Tibial nerve (tissue), 4 donors: ENCODE data around the gene ITPRID2. TPM values are rescaled to one million over a fixed set of nuclear protein-coding genes. Genes with fewer than 3 reads are reported as not detected.

Source experiments
- DNase-seq, 2 donors: peaks; one replicate each; pipeline ENCODE4 v3.0.0-alpha.2; 2019; ENCODE audit warnings: low spot score in 2 of 2
- H3K27ac ChIP-seq, 4 donors: fragments of 200-600 bp; sonication (generic) in 3 of 4; one replicate each; pipeline ENCODE4 v1.5.1; 2017 to 2019; ENCODE audit warnings: mild to moderate bottlenecking in 1 of 4
- H3K27me3 ChIP-seq, 2 donors: fragments of 200-600 bp; sonication (generic) in 1 of 2; one replicate each; pipeline versions ENCODE4 v1.5.1 to v1.6.0; 2017 to 2019
- H3K36me3 ChIP-seq, 3 donors: fragments of 200-600 bp; sonication (generic); one replicate each; pipeline ENCODE4 v1.5.1; 2018 to 2019
- H3K4me1 ChIP-seq, 4 donors: fragments of 200-600 bp; sonication (generic) in 3 of 4; one replicate each; pipeline ENCODE4 v1.5.1; 2017 to 2019
- H3K4me3 ChIP-seq, 4 donors: fragments of 200-600 bp; sonication (generic) in 3 of 4; one replicate each; pipeline ENCODE4 v1.5.1; 2017 to 2019; ENCODE audit warnings: mild to moderate bottlenecking in 1 of 4, moderate library complexity in 1 of 4
- H3K9me3 ChIP-seq, 4 donors: fragments of 200-600 bp; sonication (generic) in 3 of 4; one replicate each; pipeline ENCODE4 v1.5.1; 2017 to 2019
- EP300 ChIP-seq, 2 donors: sonication (generic); formaldehyde crosslinking; IDR thresholded peaks; one replicate each; pipeline ENCODE4 v1.6.1; 2017; ENCODE audit warnings: antibody characterized with exemption in 2 of 2, mild to moderate bottlenecking in 1 of 2
- POLR2A ChIP-seq, 2 donors: fragments of 450-650 bp; IDR thresholded peaks; one replicate each; pipeline ENCODE4 v1.6.1; 2017; ENCODE audit warnings: antibody characterized with exemption in 2 of 2, mild to moderate bottlenecking in 2 of 2, moderate library complexity in 2 of 2
- WGBS, 2 donors: methylation state at CpG; one replicate each; pipeline ENCODE4 v1.1.5; 2018; 5-methylcytosine and 5-hydroxymethylcytosine counted together
- total RNA-seq, 4 donors: library from RNA; depleted of rRNA; stranded (reverse); fragments of >200 nt; gene quantifications; one replicate each; pipeline ENCODE4 v1.1.0, GENCODE V29; 2016
- TF ChIP-seq, protein P1 (sequence below), 5 experiments: fragments of 200-600 bp in 3 of 5; fragments of 450-650 bp in 2 of 5; sonication (generic) in 3 of 5; IDR thresholded peaks; one replicate each; pipeline ENCODE4 v1.5.1; 2016 to 2019; ENCODE audit warnings: antibody characterized with exemption in 5 of 5, mild to moderate bottlenecking in 3 of 5, moderate library complexity in 2 of 5

The ITPRID2 gene
- total RNA-seq, 4 donors from 2014 or later = 203 to 300 (median 245) TPM

DNA sequence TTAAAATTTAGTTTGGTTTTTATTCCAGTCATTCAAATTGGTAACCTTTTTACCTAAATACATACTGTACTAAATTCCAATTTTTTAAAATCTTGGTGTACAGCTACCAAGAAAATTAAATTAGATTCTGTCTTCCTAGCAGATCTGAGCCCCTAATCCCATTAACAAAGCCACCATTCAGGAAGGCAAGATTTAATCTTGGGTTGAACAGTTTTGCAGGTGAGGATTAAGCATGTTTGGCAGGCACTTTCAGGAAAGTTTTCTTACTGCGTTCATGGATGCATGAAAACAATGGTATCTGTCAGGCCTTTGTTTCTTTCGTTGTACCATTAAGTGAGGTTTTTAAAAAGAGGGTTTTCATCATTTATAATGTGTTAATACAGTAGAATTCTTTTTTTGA lies 32.8 kb downstream of the ITPRID2 start:
- H3K4me3 ChIP-seq = no peak overlapping the region
- no peak for TF ChIP-seq EP300 (IDR thresholded peaks at IDR 0.05)
- no peak for TF ChIP-seq POLR2A (IDR thresholded peaks at IDR 0.05)
- TF ChIP-seq, protein P1, sequence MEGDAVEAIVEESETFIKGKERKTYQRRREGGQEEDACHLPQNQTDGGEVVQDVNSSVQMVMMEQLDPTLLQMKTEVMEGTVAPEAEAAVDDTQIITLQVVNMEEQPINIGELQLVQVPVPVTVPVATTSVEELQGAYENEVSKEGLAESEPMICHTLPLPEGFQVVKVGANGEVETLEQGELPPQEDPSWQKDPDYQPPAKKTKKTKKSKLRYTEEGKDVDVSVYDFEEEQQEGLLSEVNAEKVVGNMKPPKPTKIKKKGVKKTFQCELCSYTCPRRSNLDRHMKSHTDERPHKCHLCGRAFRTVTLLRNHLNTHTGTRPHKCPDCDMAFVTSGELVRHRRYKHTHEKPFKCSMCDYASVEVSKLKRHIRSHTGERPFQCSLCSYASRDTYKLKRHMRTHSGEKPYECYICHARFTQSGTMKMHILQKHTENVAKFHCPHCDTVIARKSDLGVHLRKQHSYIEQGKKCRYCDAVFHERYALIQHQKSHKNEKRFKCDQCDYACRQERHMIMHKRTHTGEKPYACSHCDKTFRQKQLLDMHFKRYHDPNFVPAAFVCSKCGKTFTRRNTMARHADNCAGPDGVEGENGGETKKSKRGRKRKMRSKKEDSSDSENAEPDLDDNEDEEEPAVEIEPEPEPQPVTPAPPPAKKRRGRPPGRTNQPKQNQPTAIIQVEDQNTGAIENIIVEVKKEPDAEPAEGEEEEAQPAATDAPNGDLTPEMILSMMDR (IDR thresholded peaks at IDR 0.05) = no peak
- H3K9me3 ChIP-seq = no peaks in the 10 kb centered on the region
- no peak for DNase-seq
- peak overlapping the region in 1 of 4 donors; percentile 61 for H3K27ac ChIP-seq
- H3K4me1 ChIP-seq = peaks cover 0 to 40% (median 0%) of the 10 kb centered on the region in 4 donors
- H3K36me3 ChIP-seq = peaks cover 0 to 60% (median 0%) of the 10 kb centered on the region in 3 donors
- H3K27me3 ChIP-seq = no peaks in the 10 kb centered on the region
- WGBS, 2 donors = 47 to 52% methylated on average over 2 of the region's 2 CpGs

DNA sequence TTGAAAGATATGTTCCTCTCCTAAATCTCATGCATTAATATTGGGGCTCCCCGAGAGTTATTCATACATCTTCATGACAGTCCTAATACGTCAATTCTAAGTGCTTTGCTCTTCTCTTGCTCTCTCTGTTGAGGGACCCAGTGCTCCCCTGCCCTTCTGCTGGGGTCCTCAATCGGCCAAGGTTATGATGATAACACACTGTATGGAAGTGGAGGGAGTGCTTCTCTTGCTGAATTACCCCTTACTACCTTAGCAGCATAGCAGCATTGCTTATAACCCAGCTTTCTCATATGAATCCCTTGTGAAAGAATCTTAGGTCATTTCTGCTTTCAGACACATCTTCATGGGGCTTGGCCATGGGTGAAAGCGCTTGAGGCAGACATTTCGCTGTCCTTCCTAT lies 43.2 kb downstream of the ITPRID2 start:
- no peak overlapping the region for H3K4me3 ChIP-seq
- H3K4me1 ChIP-seq = peaks cover 0 to 9% (median 3%) of the 10 kb centered on the region in 4 donors
- H3K27ac ChIP-seq = peak overlapping the region in 1 of 4 donors; percentile 8
- no peak for TF ChIP-seq POLR2A (IDR thresholded peaks at IDR 0.05)
- TF ChIP-seq, protein P1 (IDR thresholded peaks at IDR 0.05) = no peak
- TF ChIP-seq EP300 (IDR thresholded peaks at IDR 0.05) = no peak
- 87 to 95% methylated on average over 5 of the region's 5 CpGs for WGBS, 2 donors
- no peak for DNase-seq
- no peaks in the 10 kb centered on the region for H3K9me3 ChIP-seq
- H3K27me3 ChIP-seq = no peaks in the 10 kb centered on the region
- peaks cover 0 to 15% (median 0%) of the 10 kb centered on the region in 3 donors for H3K36me3 ChIP-seq

DNA sequence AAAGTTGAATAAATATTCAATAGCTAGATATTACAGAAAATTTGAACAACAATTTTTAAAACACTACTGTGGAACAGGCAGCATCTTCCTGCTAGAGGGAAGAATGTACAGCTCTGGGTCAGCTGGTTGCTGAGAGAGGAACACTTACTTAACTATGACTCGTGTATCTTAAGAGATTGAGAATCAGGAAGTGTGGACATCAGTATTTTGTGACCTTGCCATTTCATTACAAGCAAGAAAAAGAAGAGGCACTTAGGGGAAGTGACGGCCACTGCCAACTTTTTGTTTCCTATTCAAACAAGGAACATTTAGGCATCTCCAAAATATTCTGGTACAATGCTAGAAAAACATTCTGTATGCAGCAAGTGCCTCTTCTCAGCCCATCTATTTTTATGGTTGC lies 45.9 kb downstream of the ITPRID2 start:
- H3K27ac ChIP-seq = peak overlapping the region in 1 of 4 donors; percentile 13
- H3K36me3 ChIP-seq = no peaks in the 10 kb centered on the region
- WGBS, 2 donors = 18 to 23% methylated on average over 2 of the region's 2 CpGs
- peaks cover 0 to 7% (median 2%) of the 10 kb centered on the region in 4 donors for H3K4me1 ChIP-seq
- TF ChIP-seq, protein P1 (IDR thresholded peaks at IDR 0.05) = no peak
- peak in 1 of 2 donors; percentile 34 for TF ChIP-seq EP300 (IDR thresholded peaks at IDR 0.05)
- H3K4me3 ChIP-seq = no peak overlapping the region
- no peaks in the 10 kb centered on the region for H3K27me3 ChIP-seq
- H3K9me3 ChIP-seq = no peaks in the 10 kb centered on the region
- DNase-seq = peak in 1 of 2 donors; percentile 8

DNA sequence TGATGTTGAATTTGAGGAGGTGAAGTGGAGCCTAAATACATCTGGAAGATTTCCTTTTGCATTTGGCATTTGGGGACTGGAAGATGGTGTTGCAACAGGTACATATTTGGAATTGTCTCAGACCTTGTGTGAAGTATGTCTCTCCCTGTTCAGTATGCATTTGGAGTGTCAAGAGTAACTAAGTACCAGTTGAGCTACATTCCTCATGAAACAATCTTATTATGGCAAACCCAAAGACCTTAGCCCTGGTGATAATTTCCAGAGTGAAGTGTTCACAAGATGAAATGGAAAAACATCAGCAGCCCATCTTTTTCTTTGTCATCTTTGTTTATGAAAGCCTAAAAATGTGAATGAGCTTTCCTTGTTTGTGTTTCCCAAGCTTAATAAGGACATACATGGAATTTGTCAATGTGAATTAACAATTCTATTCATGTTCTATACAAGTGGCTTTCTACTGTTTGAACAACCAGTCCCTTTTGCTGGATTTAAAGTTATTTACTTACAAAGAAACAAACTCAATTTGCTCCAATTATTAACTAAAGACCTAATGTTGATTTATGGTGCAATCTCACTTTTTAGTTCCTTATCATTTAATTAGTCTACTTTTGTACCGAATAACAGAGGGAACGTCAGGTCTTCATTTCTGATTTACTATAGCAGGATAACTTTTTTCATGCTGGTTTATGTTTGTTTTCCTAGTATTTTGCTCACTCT lies 52.0 kb downstream of the ITPRID2 start:
- Histone ChIP-seq H3K4me1 (no peaks in the 10 kb centered on the region), H3K36me3 (no peaks in the 10 kb centered on the region), H3K4me3 (no peak overlapping the region), H3K9me3 (no peaks in the 10 kb centered on the region), H3K27me3 (no peaks in the 10 kb centered on the region), H3K27ac (no peak overlapping the region)
- 74 to 79% methylated on average over 2 of the region's 2 CpGs for WGBS, 2 donors
- DNase-seq = no peak
- no peak for TF ChIP-seq EP300 (IDR thresholded peaks at IDR 0.05)
- TF ChIP-seq POLR2A (IDR thresholded peaks at IDR 0.05) = no peak
- TF ChIP-seq, protein P1 (IDR thresholded peaks at IDR 0.05) = no peak

DNA sequence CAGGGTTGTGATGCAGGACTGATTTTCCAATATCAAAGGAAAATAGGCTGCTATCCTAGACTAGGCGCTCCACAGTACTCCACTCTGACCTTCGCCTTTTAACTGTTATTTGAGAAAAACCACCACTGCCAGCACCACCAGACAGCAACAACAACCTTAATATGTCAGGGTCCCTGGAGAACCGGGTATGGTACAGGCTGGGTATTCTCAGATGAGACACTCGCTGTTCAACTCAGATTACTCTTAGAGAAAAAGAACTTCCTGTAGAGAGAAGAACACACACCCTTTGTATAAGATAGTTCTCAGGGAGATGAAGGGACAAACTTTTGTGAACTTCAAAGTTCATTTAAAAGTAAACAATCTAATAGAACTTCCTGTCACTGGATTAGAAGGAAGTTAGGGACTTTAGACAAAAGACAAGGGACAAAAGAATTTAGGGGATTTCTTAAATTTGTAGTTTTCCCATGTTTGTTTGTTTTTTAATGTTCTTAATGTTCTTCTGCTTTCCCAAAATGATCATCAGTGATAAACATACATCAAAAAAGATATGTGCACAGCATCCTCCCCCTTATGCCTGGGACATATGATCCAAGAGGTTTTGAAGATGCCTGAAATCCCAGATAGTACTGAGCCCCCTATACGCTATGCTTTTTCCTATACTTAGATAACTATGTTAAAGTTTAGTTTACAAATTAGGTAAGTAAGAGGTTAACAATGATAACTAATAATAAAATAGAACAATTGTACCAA lies 52.8 kb downstream of the ITPRID2 start:
- Histone ChIP-seq H3K27me3 (no peaks in the 10 kb centered on the region), H3K9me3 (no peaks in the 10 kb centered on the region), H3K36me3 (no peaks in the 10 kb centered on the region), H3K4me3 (no peak overlapping the region), H3K4me1 (no peaks in the 10 kb centered on the region), H3K27ac (no peak overlapping the region)
- WGBS, 2 donors = 75 to 76% methylated on average over 5 of the region's 5 CpGs
- no peak for DNase-seq
- TF ChIP-seq EP300 (IDR thresholded peaks at IDR 0.05) = no peak
- TF ChIP-seq, protein P1 (IDR thresholded peaks at IDR 0.05) = no peak
- no peak for TF ChIP-seq POLR2A (IDR thresholded peaks at IDR 0.05)
